Smooth muscle cell (in vitro differentiated cells): Measurements from ENCODE around the gene DUS3L. TPM values are rescaled to one million over a fixed set of nuclear protein-coding genes. Genes with fewer than 3 reads are reported as not detected.

Source experiments
- DNase-seq: peaks from one replicate; lab custom pipeline; 2025; ENCODE audit not compliant: unreplicated experiment; lab: John Stamatoyannopoulos, UW
- H2AFZ ChIP-seq: fragments of 200-600 bp; sonication (generic); 2 replicates; pipeline ENCODE4 v1.6.0; 2016; ENCODE audit warnings: antibody characterized with exemption, low read depth, mild to moderate bottlenecking
- H3F3A ChIP-seq: fragments of 200-600 bp; sonication (generic); 2 replicates; pipeline ENCODE4 v1.6.0; 2017; ENCODE audit warnings: antibody characterized with exemption, low read depth
- H3K27ac ChIP-seq: fragments of 200-600 bp; sonication (generic); 2 replicates; pipeline ENCODE4 v1.5.1; 2016; ENCODE audit warnings: low read depth, mild to moderate bottlenecking
- H3K27me3 ChIP-seq: fragments of 200-600 bp; sonication (generic); 2 replicates; pipeline ENCODE4 v1.6.1; 2016; ENCODE audit warnings: low read depth, mild to moderate bottlenecking
- H3K36me3 ChIP-seq: fragments of 200-600 bp; sonication (generic); 2 replicates; pipeline ENCODE4 v1.5.1; 2016; ENCODE audit warnings: low read depth
- H3K4me1 ChIP-seq: fragments of 200-600 bp; sonication (generic); 2 replicates; pipeline ENCODE4 v1.5.1; 2016; ENCODE audit warnings: low read depth
- H3K4me2 ChIP-seq: fragments of 200-600 bp; sonication (generic); 2 replicates; pipeline ENCODE4 v1.6.0; 2016; ENCODE audit warnings: mild to moderate bottlenecking
- H3K4me3 ChIP-seq: fragments of 200-600 bp; sonication (generic); 2 replicates; pipeline ENCODE4 v1.5.1; 2016; ENCODE audit warnings: mild to moderate bottlenecking
- H3K79me2 ChIP-seq: fragments of 200-600 bp; sonication (generic); 2 replicates; pipeline ENCODE4 v1.6.0; 2016; ENCODE audit warnings: low read depth, mild to moderate bottlenecking
- H3K9ac ChIP-seq: fragments of 200-600 bp; sonication (generic); 2 replicates; pipeline ENCODE4 v1.6.0; 2016; ENCODE audit warnings: low read depth
- H3K9me3 ChIP-seq: fragments of 200-600 bp; sonication (generic); replicated peaks from 2 replicates; pipeline ENCODE4 v1.5.1; 2016; ENCODE audit warnings: low read depth
- H4K20me1 ChIP-seq: fragments of 200-600 bp; sonication (generic); 2 replicates; pipeline ENCODE4 v1.6.0; 2016; ENCODE audit warnings: low read depth
- WGBS: methylation state at CpG from one replicate; pipeline ENCODE4 v1.1.7; 2016; ENCODE audit warnings: low lambda C conversion rate; 5-methylcytosine and 5-hydroxymethylcytosine counted together
- polyA plus RNA-seq: library from polyadenylated mRNA; unstranded; fragments of >200 nt; fragmentation: Nextera tagmentation; extraction: Ambion mirVana; gene quantifications from 2 replicates; pipeline ENCODE4 v1.2.1, GENCODE V29; 2016
- total RNA-seq: library from RNA; depleted of rRNA; stranded (reverse); fragments of >200 nt; gene quantifications from 2 replicates; pipeline ENCODE4 v1.2.3, GENCODE V29; 2014
- TF ChIP-seq, protein P1 (sequence below): fragments of 200-600 bp; sonication (generic); IDR thresholded peaks from 2 replicates; pipeline ENCODE4 v1.5.1; 2017; ENCODE audit warnings: borderline replicate concordance, mild to moderate bottlenecking, antibody characterized with exemption; ENCODE audit not compliant: insufficient read depth, poor library complexity, severe bottlenecking

Gene DUS3L
- total and polyA plus RNA-seq, 2 experiments from 2014 or later = 18.5 to 19.7 TPM

GRCh38 chr19:5743630-5744029 lies 47.3 kb downstream of the DUS3L start:
- DNase-seq = no peak
- no peaks in the 10 kb centered on the region for H3K4me1 ChIP-seq
- H4K20me1 ChIP-seq = no peaks in the 10 kb centered on the region
- TF ChIP-seq, protein P1, sequence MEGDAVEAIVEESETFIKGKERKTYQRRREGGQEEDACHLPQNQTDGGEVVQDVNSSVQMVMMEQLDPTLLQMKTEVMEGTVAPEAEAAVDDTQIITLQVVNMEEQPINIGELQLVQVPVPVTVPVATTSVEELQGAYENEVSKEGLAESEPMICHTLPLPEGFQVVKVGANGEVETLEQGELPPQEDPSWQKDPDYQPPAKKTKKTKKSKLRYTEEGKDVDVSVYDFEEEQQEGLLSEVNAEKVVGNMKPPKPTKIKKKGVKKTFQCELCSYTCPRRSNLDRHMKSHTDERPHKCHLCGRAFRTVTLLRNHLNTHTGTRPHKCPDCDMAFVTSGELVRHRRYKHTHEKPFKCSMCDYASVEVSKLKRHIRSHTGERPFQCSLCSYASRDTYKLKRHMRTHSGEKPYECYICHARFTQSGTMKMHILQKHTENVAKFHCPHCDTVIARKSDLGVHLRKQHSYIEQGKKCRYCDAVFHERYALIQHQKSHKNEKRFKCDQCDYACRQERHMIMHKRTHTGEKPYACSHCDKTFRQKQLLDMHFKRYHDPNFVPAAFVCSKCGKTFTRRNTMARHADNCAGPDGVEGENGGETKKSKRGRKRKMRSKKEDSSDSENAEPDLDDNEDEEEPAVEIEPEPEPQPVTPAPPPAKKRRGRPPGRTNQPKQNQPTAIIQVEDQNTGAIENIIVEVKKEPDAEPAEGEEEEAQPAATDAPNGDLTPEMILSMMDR = no peak
- H3K27me3 ChIP-seq = no peaks in the 10 kb centered on the region
- H3K79me2 ChIP-seq = no peaks in the 10 kb centered on the region
- H3K36me3 ChIP-seq = no peaks in the 10 kb centered on the region
- no peak overlapping the region for H2AFZ ChIP-seq
- no peak overlapping the region for H3K4me3 ChIP-seq
- no peaks in the 10 kb centered on the region for H3F3A ChIP-seq
- H3K4me2 ChIP-seq = no peak overlapping the region
- no peaks in the 10 kb centered on the region for H3K9me3 ChIP-seq
- H3K9ac ChIP-seq = no peak overlapping the region
- H3K27ac ChIP-seq = no peak overlapping the region

DNA sequence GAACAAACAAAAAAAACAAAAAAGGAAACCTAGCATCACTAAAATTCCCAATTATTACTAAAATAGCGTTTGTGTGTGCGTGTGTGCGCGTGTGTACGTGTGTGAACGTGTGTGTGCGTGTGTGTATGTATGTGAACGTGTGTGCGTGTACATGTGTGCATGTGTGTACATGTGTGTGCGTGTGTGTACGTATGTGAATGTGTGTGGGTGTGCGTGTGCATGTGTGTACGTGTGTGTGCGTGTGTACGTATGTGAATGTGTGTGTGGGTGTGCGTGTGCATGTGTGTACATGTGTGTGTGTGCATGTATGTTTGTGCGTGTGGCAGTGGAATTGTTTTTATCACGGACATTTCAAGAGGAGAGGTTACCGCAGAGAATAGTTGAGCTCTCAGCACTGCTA lies 48.9 kb downstream of the DUS3L start:
- no peak for DNase-seq
- H3K36me3 ChIP-seq = no peaks in the 10 kb centered on the region
- H4K20me1 ChIP-seq = no peaks in the 10 kb centered on the region
- WGBS = 90% methylated on average over 16 of the region's 19 CpGs
- no peak overlapping the region for H3K4me3 ChIP-seq
- H3K79me2 ChIP-seq = no peaks in the 10 kb centered on the region
- no peaks in the 10 kb centered on the region for H3K9me3 ChIP-seq
- H3K27ac ChIP-seq = no peak overlapping the region
- no peaks in the 10 kb centered on the region for H3F3A ChIP-seq
- no peak overlapping the region for H3K4me2 ChIP-seq
- H3K9ac ChIP-seq = no peak overlapping the region
- H3K4me1 ChIP-seq = no peaks in the 10 kb centered on the region
- TF ChIP-seq, protein P1 = no peak
- no peaks in the 10 kb centered on the region for H3K27me3 ChIP-seq
- no peak overlapping the region for H2AFZ ChIP-seq

DNA sequence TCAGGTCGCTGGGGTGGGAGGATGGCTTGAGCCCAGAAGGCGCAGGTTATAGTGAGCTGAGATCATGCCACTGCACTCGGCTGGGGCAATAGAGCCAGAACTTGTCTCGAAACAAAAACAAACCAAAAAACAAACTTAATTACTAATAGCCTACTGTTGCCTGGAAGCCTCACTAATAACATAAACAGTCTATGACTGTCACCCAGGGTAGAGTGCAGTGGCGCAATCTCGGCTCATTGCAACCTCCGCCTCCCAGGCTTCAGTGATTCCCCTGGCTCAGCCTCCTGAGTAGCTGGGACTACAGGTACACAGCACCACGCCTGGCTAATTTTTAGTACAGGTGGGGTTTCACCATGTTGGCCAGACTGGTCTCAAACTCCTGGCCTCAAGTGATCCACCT lies 52.5 kb downstream of the DUS3L start:
- no peak overlapping the region for H3K4me2 ChIP-seq
- no peak overlapping the region for H3K27ac ChIP-seq
- no peak for DNase-seq
- no peaks in the 10 kb centered on the region for H3K79me2 ChIP-seq
- no peaks in the 10 kb centered on the region for H3K27me3 ChIP-seq
- H3K4me1 ChIP-seq = no peaks in the 10 kb centered on the region
- H3K36me3 ChIP-seq = no peaks in the 10 kb centered on the region
- TF ChIP-seq, protein P1 = no peak
- H3K4me3 ChIP-seq = no peak overlapping the region
- no peak overlapping the region for H2AFZ ChIP-seq
- no peaks in the 10 kb centered on the region for H3F3A ChIP-seq
- whole genome bisulfite sequencing = 80% methylated on average over 8 of the region's 8 CpGs
- no peaks in the 10 kb centered on the region for H3K9me3 ChIP-seq
- no peak overlapping the region for H3K9ac ChIP-seq
- H4K20me1 ChIP-seq = no peaks in the 10 kb centered on the region

Other genes with a start within 250 kb of the DUS3L start
- 2.9 and 6.2 TPM in 2 replicates for gene TINCR, start 223.2 kb downstream of the DUS3L start, total RNA-seq
- 2.2 and 5.7 TPM in 2 replicates for gene TINCR, start 223.2 kb downstream of the DUS3L start, polyA plus RNA-seq
- 10.9 and 44.9 TPM in 2 replicates for gene SAFB2, start 168.4 kb downstream of the DUS3L start, total RNA-seq
- gene SAFB2, start 168.4 kb downstream of the DUS3L start, polyA plus RNA-seq = 28.9 and 40.6 TPM in 2 replicates
- 22.8 and 29.4 TPM in 2 replicates for gene SAFB, start 168.1 kb downstream of the DUS3L start, total RNA-seq
- gene SAFB, start 168.1 kb downstream of the DUS3L start, polyA plus RNA-seq = 68.3 and 74.3 TPM in 2 replicates
- gene MICOS13, start 110.6 kb downstream of the DUS3L start, total RNA-seq = 29.8 and 45.2 TPM in 2 replicates
- gene MICOS13, start 110.6 kb downstream of the DUS3L start, polyA plus RNA-seq = 143 and 151 TPM in 2 replicates
- gene HSD11B1L, start 110.1 kb downstream of the DUS3L start, total RNA-seq = 10.3 and 28.0 TPM in 2 replicates
- 28.4 and 28.5 TPM in 2 replicates for gene HSD11B1L, start 110.1 kb downstream of the DUS3L start, polyA plus RNA-seq
- 591 and 641 TPM in 2 replicates for gene RPL36, start 100.9 kb downstream of the DUS3L start, total RNA-seq
- 1,079 and 1,182 TPM in 2 replicates for gene RPL36, start 100.9 kb downstream of the DUS3L start, polyA plus RNA-seq
- 30.2 and 31.6 TPM in 2 replicates for gene LONP1, start 71.0 kb downstream of the DUS3L start, total RNA-seq
- 67.7 and 82.6 TPM in 2 replicates for gene LONP1, start 71.0 kb downstream of the DUS3L start, polyA plus RNA-seq
- gene CATSPERD, start 70.5 kb downstream of the DUS3L start, total RNA-seq = not detected in 2 replicates
- not detected in 2 replicates for gene CATSPERD, start 70.5 kb downstream of the DUS3L start, polyA plus RNA-seq
- 1.5 and 2.2 TPM in 2 replicates for gene PRR22, start 6.4 kb downstream of the DUS3L start, total RNA-seq
- 0.65 and 1.7 TPM in 2 replicates for gene PRR22, start 6.4 kb downstream of the DUS3L start, polyA plus RNA-seq
- 2.2 TPM in 1 of 2 replicates, not detected in the other for gene NRTN, start 13.9 kb upstream of the DUS3L start, total RNA-seq
- gene NRTN, start 13.9 kb upstream of the DUS3L start, polyA plus RNA-seq = 5.4 and 5.7 TPM in 2 replicates
- 0.22 TPM in 1 of 2 replicates, not detected in the other for gene FUT6, start 48.5 kb upstream of the DUS3L start, total RNA-seq
- not detected in 2 replicates for gene FUT6, start 48.5 kb upstream of the DUS3L start, polyA plus RNA-seq
- gene FUT3, start 60.3 kb upstream of the DUS3L start, total RNA-seq = 0.18 and 0.58 TPM in 2 replicates
- gene FUT3, start 60.3 kb upstream of the DUS3L start, polyA plus RNA-seq = 0.24 TPM in 1 of 2 replicates, not detected in the other
- not detected in 2 replicates for gene FUT5, start 79.4 kb upstream of the DUS3L start, total RNA-seq
- gene FUT5, start 79.4 kb upstream of the DUS3L start, polyA plus RNA-seq = 0.97 TPM in 1 of 2 replicates, not detected in the other
- gene NDUFA11, start 112.6 kb upstream of the DUS3L start, total RNA-seq = 169 and 209 TPM in 2 replicates
- 487 and 493 TPM in 2 replicates for gene NDUFA11, start 112.6 kb upstream of the DUS3L start, polyA plus RNA-seq
- gene VMAC, start 113.7 kb upstream of the DUS3L start, total RNA-seq = 0.36 and 3.6 TPM in 2 replicates
- 0.95 and 2.6 TPM in 2 replicates for gene VMAC, start 113.7 kb upstream of the DUS3L start, polyA plus RNA-seq
- gene CAPS, start 123.1 kb upstream of the DUS3L start, total RNA-seq = 4.6 and 17.3 TPM in 2 replicates
- gene CAPS, start 123.1 kb upstream of the DUS3L start, polyA plus RNA-seq = 5.1 and 13.0 TPM in 2 replicates
- gene RANBP3, start 187.0 kb upstream of the DUS3L start, total RNA-seq = 45.3 and 65.8 TPM in 2 replicates
- gene RANBP3, start 187.0 kb upstream of the DUS3L start, polyA plus RNA-seq = 11.7 and 13.4 TPM in 2 replicates